GM23338 (cell line): ENCODE data around the gene SUGCT. TPM values are rescaled to one million over a fixed set of nuclear protein-coding genes. Genes with fewer than 3 reads are reported as not detected.

ENCODE experiments used
- ATAC-seq: fragments of 200-7000 bp; cut with Tn5 transposase; 3 replicates; pipeline ENCODE4 v1.9.1; 2020
- DNase-seq: peaks from one replicate; pipeline ENCODE4 v3.0.0-alpha.2; 2015; ENCODE audit warnings: low spot score
- H2AFZ ChIP-seq: fragments of 200-600 bp; sonication (generic); 2 replicates; pipeline ENCODE4 v1.8.0; 2016; ENCODE audit warnings: antibody characterized with exemption, mild to moderate bottlenecking, moderate library complexity
- H3F3A ChIP-seq: fragments of 200-600 bp; sonication (generic); replicated peaks from 2 replicates; pipeline ENCODE4 v1.8.0; 2017; ENCODE audit warnings: antibody characterized with exemption, mixed run types, low read depth
- H3K27ac ChIP-seq: fragments of 200-600 bp; sonication (generic); 2 replicates; pipeline ENCODE4 v1.6.1; 2016; ENCODE audit warnings: low read depth
- H3K27me3 ChIP-seq: fragments of 200-600 bp; sonication (generic); 2 replicates; pipeline ENCODE4 v1.8.0; 2016; ENCODE audit warnings: mild to moderate bottlenecking, mixed run types, moderate library complexity; ENCODE audit not compliant: insufficient read depth
- H3K36me3 ChIP-seq: fragments of 200-600 bp; sonication (generic); 2 replicates; pipeline ENCODE4 v1.8.0; 2016; ENCODE audit warnings: mild to moderate bottlenecking; ENCODE audit not compliant: insufficient read depth
- H3K4me1 ChIP-seq: fragments of 200-600 bp; sonication (generic); 2 replicates; pipeline ENCODE4 v1.8.0; 2016; ENCODE audit warnings: mild to moderate bottlenecking, moderate library complexity; ENCODE audit not compliant: insufficient read depth
- H3K4me2 ChIP-seq: fragments of 200-600 bp; sonication (generic); 2 replicates; pipeline ENCODE4 v1.7.1; 2017; ENCODE audit warnings: mixed run types
- H3K4me3 ChIP-seq: fragments of 200-600 bp; sonication (generic); 2 replicates; pipeline ENCODE4 v1.6.1; 2016; ENCODE audit warnings: mixed run types
- H3K79me2 ChIP-seq: fragments of 200-600 bp; sonication (generic); replicated peaks from 2 replicates; pipeline ENCODE4 v1.8.0; 2017; ENCODE audit warnings: mild to moderate bottlenecking; ENCODE audit not compliant: insufficient read depth
- H3K9me2 ChIP-seq: fragments of 200-600 bp; sonication (generic); 2 replicates; pipeline ENCODE4 v1.8.0; 2017; ENCODE audit not compliant: insufficient read depth
- H4K20me1 ChIP-seq: fragments of 200-600 bp; sonication (generic); replicated peaks from 2 replicates; pipeline ENCODE4 v1.8.0; 2017; ENCODE audit warnings: mild to moderate bottlenecking; ENCODE audit not compliant: insufficient read depth
- H3K27ac Mint-ChIP-seq: 2 replicates; pipeline ENCODE4 v1.8.0; 2020; ENCODE audit warnings: inconsistent platforms, mild to moderate bottlenecking, moderate library complexity, mixed read lengths
- H3K27me3 Mint-ChIP-seq: 3 replicates; pipeline ENCODE4 v1.8.0; 2022; ENCODE audit warnings: low read depth, mild to moderate bottlenecking, moderate library complexity, mixed read lengths, inconsistent platforms; ENCODE audit not compliant: insufficient read depth, poor library complexity
- H3K36me3 Mint-ChIP-seq: 3 replicates; pipeline ENCODE4 v1.8.0; 2021; ENCODE audit warnings: low read depth, mild to moderate bottlenecking, inconsistent platforms, moderate library complexity, mixed read lengths
- H3K4me1 Mint-ChIP-seq: 3 replicates; pipeline ENCODE4 v1.8.0; 2020; ENCODE audit warnings: mild to moderate bottlenecking, inconsistent platforms, mixed read lengths
- H3K4me3 Mint-ChIP-seq: 3 replicates; pipeline ENCODE4 v1.8.0; 2021; ENCODE audit warnings: moderate library complexity, mild to moderate bottlenecking, inconsistent platforms, mixed read lengths
- H3K9me3 Mint-ChIP-seq: 3 replicates; pipeline ENCODE4 v1.8.0; 2020; ENCODE audit warnings: moderate library complexity, mild to moderate bottlenecking, inconsistent platforms, mixed read lengths
- EZH2phosphoT487 ChIP-seq: fragments of 200-600 bp; sonication (generic); IDR thresholded peaks from one replicate; pipeline ENCODE4 v1.8.1; 2018; ENCODE audit warnings: antibody characterized with exemption; ENCODE audit not compliant: unreplicated experiment
- JUNB ChIP-seq: IDR thresholded peaks from one replicate; pipeline ENCODE4 v1.6.1; 2016; ENCODE audit warnings: antibody characterized with exemption; ENCODE audit not compliant: unreplicated experiment
- NANOG ChIP-seq: IDR thresholded peaks from 2 replicates; pipeline ENCODE4 v1.6.1; 2016; ENCODE audit warnings: antibody characterized with exemption, borderline replicate concordance
- STAT1 ChIP-seq: IDR thresholded peaks from one replicate; pipeline ENCODE4 v1.6.1; 2016; ENCODE audit warnings: antibody characterized with exemption; ENCODE audit not compliant: unreplicated experiment
- polyA plus RNA-seq: library from polyadenylated mRNA; unstranded; fragments of >200 nt; fragmentation: Nextera tagmentation; extraction: Ambion mirVana; gene quantifications from 2 replicates; pipeline ENCODE4 v1.2.1, GENCODE V29; 2016
- total RNA-seq: library from RNA; depleted of rRNA; stranded (reverse); fragments of >200 nt; shearing (Covaris generic); gene quantifications from 2 replicates; pipeline ENCODE4 v1.2.3, GENCODE V29; 2014
- TF ChIP-seq, protein P1 (sequence below): fragments of 250-450 bp; sonication (Bioruptor Pico); IDR thresholded peaks from 2 replicates; pipeline ENCODE4 v1.5.0; 2020; ENCODE audit warnings: mild to moderate bottlenecking, moderate library complexity
- TF ChIP-seq, protein P2 (sequence below): IDR thresholded peaks from one replicate; pipeline ENCODE4 v1.6.1; 2018; ENCODE audit warnings: antibody characterized with exemption; ENCODE audit not compliant: unreplicated experiment

The SUGCT gene
- total and polyA plus RNA-seq, 2 experiments from 2014 or later = 4.2 to 5.6 TPM

DNA sequence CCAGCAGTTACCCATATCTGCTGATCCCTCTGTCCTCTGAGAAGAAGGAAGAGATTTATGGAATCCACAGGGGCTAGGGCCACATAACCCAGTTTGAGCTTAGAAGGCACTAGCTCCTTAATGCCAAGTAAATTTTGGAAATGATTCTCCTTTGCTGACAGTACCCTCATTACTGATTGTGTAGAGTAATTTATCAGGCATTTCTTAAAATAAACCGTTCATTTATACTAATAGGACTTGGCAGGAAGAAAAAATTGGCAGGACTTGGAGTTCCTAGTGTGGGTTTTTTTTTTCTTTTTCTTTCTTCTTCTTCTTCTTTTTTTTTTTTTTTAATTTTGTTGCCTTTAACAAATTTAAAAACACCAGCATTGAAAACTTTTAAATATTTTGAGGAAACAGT lies 645.7 kb downstream of the SUGCT start (continued):
- TF ChIP-seq, protein P1, sequence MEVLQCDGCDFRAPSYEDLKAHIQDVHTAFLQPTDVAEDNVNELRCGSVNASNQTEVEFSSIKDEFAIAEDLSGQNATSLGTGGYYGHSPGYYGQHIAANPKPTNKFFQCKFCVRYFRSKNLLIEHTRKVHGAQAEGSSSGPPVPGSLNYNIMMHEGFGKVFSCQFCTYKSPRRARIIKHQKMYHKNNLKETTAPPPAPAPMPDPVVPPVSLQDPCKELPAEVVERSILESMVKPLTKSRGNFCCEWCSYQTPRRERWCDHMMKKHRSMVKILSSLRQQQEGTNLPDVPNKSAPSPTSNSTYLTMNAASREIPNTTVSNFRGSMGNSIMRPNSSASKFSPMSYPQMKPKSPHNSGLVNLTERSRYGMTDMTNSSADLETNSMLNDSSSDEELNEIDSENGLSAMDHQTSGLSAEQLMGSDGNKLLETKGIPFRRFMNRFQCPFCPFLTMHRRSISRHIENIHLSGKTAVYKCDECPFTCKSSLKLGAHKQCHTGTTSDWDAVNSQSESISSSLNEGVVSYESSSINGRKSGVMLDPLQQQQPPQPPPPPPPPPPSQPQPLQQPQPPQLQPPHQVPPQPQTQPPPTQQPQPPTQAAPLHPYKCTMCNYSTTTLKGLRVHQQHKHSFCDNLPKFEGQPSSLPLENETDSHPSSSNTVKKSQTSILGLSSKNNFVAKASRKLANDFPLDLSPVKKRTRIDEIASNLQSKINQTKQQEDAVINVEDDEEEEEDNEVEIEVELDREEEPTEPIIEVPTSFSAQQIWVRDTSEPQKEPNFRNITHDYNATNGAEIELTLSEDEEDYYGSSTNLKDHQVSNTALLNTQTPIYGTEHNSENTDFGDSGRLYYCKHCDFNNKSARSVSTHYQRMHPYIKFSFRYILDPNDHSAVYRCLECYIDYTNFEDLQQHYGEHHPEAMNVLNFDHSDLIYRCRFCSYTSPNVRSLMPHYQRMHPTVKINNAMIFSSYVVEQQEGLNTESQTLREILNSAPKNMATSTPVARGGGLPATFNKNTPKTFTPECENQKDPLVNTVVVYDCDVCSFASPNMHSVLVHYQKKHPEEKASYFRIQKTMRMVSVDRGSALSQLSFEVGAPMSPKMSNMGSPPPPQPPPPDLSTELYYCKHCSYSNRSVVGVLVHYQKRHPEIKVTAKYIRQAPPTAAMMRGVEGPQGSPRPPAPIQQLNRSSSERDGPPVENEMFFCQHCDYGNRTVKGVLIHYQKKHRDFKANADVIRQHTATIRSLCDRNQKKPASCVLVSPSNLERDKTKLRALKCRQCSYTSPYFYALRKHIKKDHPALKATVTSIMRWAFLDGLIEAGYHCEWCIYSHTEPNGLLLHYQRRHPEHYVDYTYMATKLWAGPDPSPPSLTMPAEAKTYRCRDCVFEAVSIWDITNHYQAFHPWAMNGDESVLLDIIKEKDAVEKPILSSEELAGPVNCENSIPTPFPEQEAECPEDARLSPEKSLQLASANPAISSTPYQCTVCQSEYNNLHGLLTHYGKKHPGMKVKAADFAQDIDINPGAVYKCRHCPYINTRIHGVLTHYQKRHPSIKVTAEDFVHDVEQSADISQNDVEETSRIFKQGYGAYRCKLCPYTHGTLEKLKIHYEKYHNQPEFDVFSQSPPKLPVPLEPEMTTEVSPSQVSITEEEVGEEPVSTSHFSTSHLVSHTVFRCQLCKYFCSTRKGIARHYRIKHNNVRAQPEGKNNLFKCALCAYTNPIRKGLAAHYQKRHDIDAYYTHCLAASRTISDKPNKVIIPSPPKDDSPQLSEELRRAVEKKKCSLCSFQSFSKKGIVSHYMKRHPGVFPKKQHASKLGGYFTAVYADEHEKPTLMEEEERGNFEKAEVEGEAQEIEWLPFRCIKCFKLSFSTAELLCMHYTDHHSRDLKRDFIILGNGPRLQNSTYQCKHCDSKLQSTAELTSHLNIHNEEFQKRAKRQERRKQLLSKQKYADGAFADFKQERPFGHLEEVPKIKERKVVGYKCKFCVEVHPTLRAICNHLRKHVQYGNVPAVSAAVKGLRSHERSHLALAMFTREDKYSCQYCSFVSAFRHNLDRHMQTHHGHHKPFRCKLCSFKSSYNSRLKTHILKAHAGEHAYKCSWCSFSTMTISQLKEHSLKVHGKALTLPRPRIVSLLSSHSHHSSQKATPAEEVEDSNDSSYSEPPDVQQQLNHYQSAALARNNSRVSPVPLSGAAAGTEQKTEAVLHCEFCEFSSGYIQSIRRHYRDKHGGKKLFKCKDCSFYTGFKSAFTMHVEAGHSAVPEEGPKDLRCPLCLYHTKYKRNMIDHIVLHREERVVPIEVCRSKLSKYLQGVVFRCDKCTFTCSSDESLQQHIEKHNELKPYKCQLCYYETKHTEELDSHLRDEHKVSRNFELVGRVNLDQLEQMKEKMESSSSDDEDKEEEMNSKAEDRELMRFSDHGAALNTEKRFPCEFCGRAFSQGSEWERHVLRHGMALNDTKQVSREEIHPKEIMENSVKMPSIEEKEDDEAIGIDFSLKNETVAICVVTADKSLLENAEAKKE (CRISPR knock-in tag) = no peak
- TF ChIP-seq, protein P2, sequence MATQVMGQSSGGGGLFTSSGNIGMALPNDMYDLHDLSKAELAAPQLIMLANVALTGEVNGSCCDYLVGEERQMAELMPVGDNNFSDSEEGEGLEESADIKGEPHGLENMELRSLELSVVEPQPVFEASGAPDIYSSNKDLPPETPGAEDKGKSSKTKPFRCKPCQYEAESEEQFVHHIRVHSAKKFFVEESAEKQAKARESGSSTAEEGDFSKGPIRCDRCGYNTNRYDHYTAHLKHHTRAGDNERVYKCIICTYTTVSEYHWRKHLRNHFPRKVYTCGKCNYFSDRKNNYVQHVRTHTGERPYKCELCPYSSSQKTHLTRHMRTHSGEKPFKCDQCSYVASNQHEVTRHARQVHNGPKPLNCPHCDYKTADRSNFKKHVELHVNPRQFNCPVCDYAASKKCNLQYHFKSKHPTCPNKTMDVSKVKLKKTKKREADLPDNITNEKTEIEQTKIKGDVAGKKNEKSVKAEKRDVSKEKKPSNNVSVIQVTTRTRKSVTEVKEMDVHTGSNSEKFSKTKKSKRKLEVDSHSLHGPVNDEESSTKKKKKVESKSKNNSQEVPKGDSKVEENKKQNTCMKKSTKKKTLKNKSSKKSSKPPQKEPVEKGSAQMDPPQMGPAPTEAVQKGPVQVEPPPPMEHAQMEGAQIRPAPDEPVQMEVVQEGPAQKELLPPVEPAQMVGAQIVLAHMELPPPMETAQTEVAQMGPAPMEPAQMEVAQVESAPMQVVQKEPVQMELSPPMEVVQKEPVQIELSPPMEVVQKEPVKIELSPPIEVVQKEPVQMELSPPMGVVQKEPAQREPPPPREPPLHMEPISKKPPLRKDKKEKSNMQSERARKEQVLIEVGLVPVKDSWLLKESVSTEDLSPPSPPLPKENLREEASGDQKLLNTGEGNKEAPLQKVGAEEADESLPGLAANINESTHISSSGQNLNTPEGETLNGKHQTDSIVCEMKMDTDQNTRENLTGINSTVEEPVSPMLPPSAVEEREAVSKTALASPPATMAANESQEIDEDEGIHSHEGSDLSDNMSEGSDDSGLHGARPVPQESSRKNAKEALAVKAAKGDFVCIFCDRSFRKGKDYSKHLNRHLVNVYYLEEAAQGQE = no peak
- TF ChIP-seq EZH2phosphoT487 = no peak

DNA sequence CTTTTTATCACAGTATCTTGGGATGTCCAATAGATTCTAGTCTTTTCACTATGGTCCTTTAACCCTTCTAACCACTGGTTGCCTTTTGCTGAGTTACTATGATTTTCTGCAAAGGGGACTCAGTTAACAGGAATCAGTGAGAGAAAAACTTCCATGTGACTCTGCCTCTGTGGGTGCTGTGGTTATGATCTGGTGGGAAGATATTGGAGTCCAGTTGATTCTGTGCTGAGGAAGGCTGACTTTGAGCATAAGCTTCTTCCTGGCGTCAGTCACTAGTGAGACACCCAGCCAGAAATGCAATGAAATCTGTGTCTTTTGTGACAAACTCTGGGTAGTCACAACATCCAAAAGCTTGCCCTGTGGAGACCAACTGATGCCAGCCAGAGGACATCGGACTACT lies 648.0 kb downstream of the SUGCT start:
- no peak overlapping the region for H3K4me3 ChIP-seq
- no peaks in the 10 kb centered on the region for H4K20me1 ChIP-seq
- no peaks in the 10 kb centered on the region for H3K4me1 ChIP-seq
- Mint-ChIP-seq H3K27me3 (peaks cover 2% of the 10 kb centered on the region), H3K36me3 (no peaks in the 10 kb centered on the region), H3K4me1 (peaks cover 2% of the 10 kb centered on the region; the same call in 2 of the 3 replicates), H3K4me3 (no peak overlapping the region), H3K27ac (no peak overlapping the region), H3K9me3 (no peaks in the 10 kb centered on the region)
- no peak overlapping the region for H2AFZ ChIP-seq
- H3K27me3 ChIP-seq = no peaks in the 10 kb centered on the region
- no peak overlapping the region for H3K4me2 ChIP-seq
- H3K27ac ChIP-seq = no peak overlapping the region
- H3K9me2 ChIP-seq = no peaks in the 10 kb centered on the region
- ATAC-seq (no peak), DNase-seq (no peak)
- no peaks in the 10 kb centered on the region for H3K79me2 ChIP-seq
- H3K36me3 ChIP-seq = no peaks in the 10 kb centered on the region
- no peaks in the 10 kb centered on the region for H3F3A ChIP-seq
- TF ChIP-seq JUNB = no peak
- no peak for TF ChIP-seq STAT1
- TF ChIP-seq NANOG = no peak
